GM23338 (cell line): Measurements from ENCODE around the gene CYP51A1. TPM values are rescaled to one million over a fixed set of nuclear protein-coding genes. Genes with fewer than 3 reads are reported as not detected.

Experiments
- ATAC-seq: fragments of 200-7000 bp; cut with Tn5 transposase; 3 replicates; pipeline ENCODE4 v1.9.1; 2020
- DNase-seq: peaks from one replicate; pipeline ENCODE4 v3.0.0-alpha.2; 2015; ENCODE audit warnings: low spot score
- H2AFZ ChIP-seq: fragments of 200-600 bp; sonication (generic); 2 replicates; pipeline ENCODE4 v1.8.0; 2016; ENCODE audit warnings: antibody characterized with exemption, mild to moderate bottlenecking, moderate library complexity
- H3F3A ChIP-seq: fragments of 200-600 bp; sonication (generic); replicated peaks from 2 replicates; pipeline ENCODE4 v1.8.0; 2017; ENCODE audit warnings: antibody characterized with exemption, mixed run types, low read depth
- H3K27ac ChIP-seq: fragments of 200-600 bp; sonication (generic); 2 replicates; pipeline ENCODE4 v1.6.1; 2016; ENCODE audit warnings: low read depth
- H3K27me3 ChIP-seq: fragments of 200-600 bp; sonication (generic); 2 replicates; pipeline ENCODE4 v1.8.0; 2016; ENCODE audit warnings: mild to moderate bottlenecking, mixed run types, moderate library complexity; ENCODE audit not compliant: insufficient read depth
- H3K36me3 ChIP-seq: fragments of 200-600 bp; sonication (generic); 2 replicates; pipeline ENCODE4 v1.8.0; 2016; ENCODE audit warnings: mild to moderate bottlenecking; ENCODE audit not compliant: insufficient read depth
- H3K4me1 ChIP-seq: fragments of 200-600 bp; sonication (generic); 2 replicates; pipeline ENCODE4 v1.8.0; 2016; ENCODE audit warnings: mild to moderate bottlenecking, moderate library complexity; ENCODE audit not compliant: insufficient read depth
- H3K4me2 ChIP-seq: fragments of 200-600 bp; sonication (generic); 2 replicates; pipeline ENCODE4 v1.7.1; 2017; ENCODE audit warnings: mixed run types
- H3K4me3 ChIP-seq: fragments of 200-600 bp; sonication (generic); 2 replicates; pipeline ENCODE4 v1.6.1; 2016; ENCODE audit warnings: mixed run types
- H3K79me2 ChIP-seq: fragments of 200-600 bp; sonication (generic); replicated peaks from 2 replicates; pipeline ENCODE4 v1.8.0; 2017; ENCODE audit warnings: mild to moderate bottlenecking; ENCODE audit not compliant: insufficient read depth
- H3K9me2 ChIP-seq: fragments of 200-600 bp; sonication (generic); 2 replicates; pipeline ENCODE4 v1.8.0; 2017; ENCODE audit not compliant: insufficient read depth
- H4K20me1 ChIP-seq: fragments of 200-600 bp; sonication (generic); replicated peaks from 2 replicates; pipeline ENCODE4 v1.8.0; 2017; ENCODE audit warnings: mild to moderate bottlenecking; ENCODE audit not compliant: insufficient read depth
- H3K27ac Mint-ChIP-seq: 2 replicates; pipeline ENCODE4 v1.8.0; 2020; ENCODE audit warnings: inconsistent platforms, mild to moderate bottlenecking, moderate library complexity, mixed read lengths
- H3K27me3 Mint-ChIP-seq: 3 replicates; pipeline ENCODE4 v1.8.0; 2022; ENCODE audit warnings: low read depth, mild to moderate bottlenecking, moderate library complexity, mixed read lengths, inconsistent platforms; ENCODE audit not compliant: insufficient read depth, poor library complexity
- H3K36me3 Mint-ChIP-seq: 3 replicates; pipeline ENCODE4 v1.8.0; 2021; ENCODE audit warnings: low read depth, mild to moderate bottlenecking, inconsistent platforms, moderate library complexity, mixed read lengths
- H3K4me1 Mint-ChIP-seq: 3 replicates; pipeline ENCODE4 v1.8.0; 2020; ENCODE audit warnings: mild to moderate bottlenecking, inconsistent platforms, mixed read lengths
- H3K4me3 Mint-ChIP-seq: 3 replicates; pipeline ENCODE4 v1.8.0; 2021; ENCODE audit warnings: moderate library complexity, mild to moderate bottlenecking, inconsistent platforms, mixed read lengths
- H3K9me3 Mint-ChIP-seq: 3 replicates; pipeline ENCODE4 v1.8.0; 2020; ENCODE audit warnings: moderate library complexity, mild to moderate bottlenecking, inconsistent platforms, mixed read lengths
- CREB1 ChIP-seq: fragments of 250-450 bp; sonication (Bioruptor Pico); IDR thresholded peaks from 2 replicates; pipeline ENCODE4 v1.5.0; 2020; ENCODE audit warnings: low read depth, mild to moderate bottlenecking, moderate library complexity
- CTCF ChIP-seq, 2 experiments: fragments of 200-600 bp in 1 of 2; sonication (generic) in 1 of 2; conservative IDR thresholded peaks; 2 replicates each; pipeline versions ENCODE4 v1.5.1 to v1.6.1; 2016 to 2017; ENCODE audit warnings: antibody characterized with exemption in 2 of 2, low read depth in 2 of 2, mild to moderate bottlenecking in 2 of 2, moderate library complexity in 1 of 2
- ETS1 ChIP-seq: IDR thresholded peaks from 2 replicates; pipeline ENCODE4 v1.6.1; 2016; ENCODE audit warnings: antibody characterized with exemption
- EZH2 ChIP-seq: fragments of 200-600 bp; sonication (generic); IDR thresholded peaks from one replicate; pipeline ENCODE4 v1.8.0; 2017; ENCODE audit warnings: antibody characterized with exemption, mild to moderate bottlenecking, low read depth; ENCODE audit not compliant: unreplicated experiment
- EZH2phosphoT487 ChIP-seq: fragments of 200-600 bp; sonication (generic); IDR thresholded peaks from one replicate; pipeline ENCODE4 v1.8.1; 2018; ENCODE audit warnings: antibody characterized with exemption; ENCODE audit not compliant: unreplicated experiment
- JUNB ChIP-seq: IDR thresholded peaks from one replicate; pipeline ENCODE4 v1.6.1; 2016; ENCODE audit warnings: antibody characterized with exemption; ENCODE audit not compliant: unreplicated experiment
- NANOG ChIP-seq: IDR thresholded peaks from 2 replicates; pipeline ENCODE4 v1.6.1; 2016; ENCODE audit warnings: antibody characterized with exemption, borderline replicate concordance
- POLR2AphosphoS5 ChIP-seq: IDR thresholded peaks from 2 replicates; pipeline ENCODE4 v1.6.1; 2016; ENCODE audit warnings: antibody characterized with exemption, low read depth
- STAT1 ChIP-seq: IDR thresholded peaks from one replicate; pipeline ENCODE4 v1.6.1; 2016; ENCODE audit warnings: antibody characterized with exemption; ENCODE audit not compliant: unreplicated experiment
- ZNF114 ChIP-seq: fragments of 250-450 bp; sonication (Bioruptor Pico); IDR thresholded peaks from 2 replicates; pipeline ENCODE4 v1.5.0; 2020; ENCODE audit warnings: mild to moderate bottlenecking, moderate library complexity
- ZNF331 ChIP-seq: fragments of 250-450 bp; sonication (Bioruptor Pico); IDR thresholded peaks from 2 replicates; pipeline ENCODE4 v1.5.0; 2020; ENCODE audit warnings: low read depth, mild to moderate bottlenecking, moderate library complexity
- ZNF462 ChIP-seq: fragments of 250-450 bp; sonication (Bioruptor Pico); IDR thresholded peaks from 2 replicates; pipeline ENCODE4 v1.5.0; 2020; ENCODE audit warnings: mild to moderate bottlenecking, moderate library complexity
- polyA plus RNA-seq: library from polyadenylated mRNA; unstranded; fragments of >200 nt; fragmentation: Nextera tagmentation; extraction: Ambion mirVana; gene quantifications from 2 replicates; pipeline ENCODE4 v1.2.1, GENCODE V29; 2016
- total RNA-seq: library from RNA; depleted of rRNA; stranded (reverse); fragments of >200 nt; shearing (Covaris generic); gene quantifications from 2 replicates; pipeline ENCODE4 v1.2.3, GENCODE V29; 2014
- TF ChIP-seq, protein P1 (sequence below): IDR thresholded peaks from one replicate; pipeline ENCODE4 v1.6.1; 2018; ENCODE audit warnings: antibody characterized with exemption; ENCODE audit not compliant: unreplicated experiment

CYP51A1 gene
- total and polyA plus RNA-seq, 2 experiments from 2014 or later: 65.6 to 163 TPM

DNA sequence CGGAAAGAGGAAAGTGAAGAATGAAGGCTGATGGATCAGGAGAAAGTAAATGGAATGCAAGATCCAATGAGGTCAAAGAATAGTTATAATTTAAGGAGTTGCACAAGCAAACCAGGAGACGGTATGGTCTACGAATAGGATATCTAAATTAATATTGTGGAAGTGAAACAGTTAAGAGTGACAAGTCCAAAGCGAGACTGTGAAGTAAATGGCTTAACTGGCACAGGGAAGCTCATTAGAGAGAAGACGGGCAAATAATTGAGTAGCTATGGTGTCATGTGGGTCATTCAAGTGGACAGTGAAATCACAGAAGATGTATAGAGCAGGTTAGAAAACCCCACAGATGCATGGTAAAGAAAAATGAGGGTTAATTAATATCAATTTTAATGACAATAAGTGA lies 3.2 kb downstream of the CYP51A1 start:
- H3K27ac ChIP-seq: no peak overlapping the region
- H3K9me2 ChIP-seq: no peaks in the 10 kb centered on the region
- Mint-ChIP-seq H3K27me3 (peaks cover 8% of the 10 kb centered on the region), H3K4me3 (no peak overlapping the region), H3K4me1 (peaks cover 14% of the 10 kb centered on the region; the same call in 2 of the 3 replicates), H3K9me3 (no peaks in the 10 kb centered on the region; the same call in 2 of the 3 replicates), H3K36me3 (peaks cover 50% of the 10 kb centered on the region), H3K27ac (no peak overlapping the region)
- H3K79me2 ChIP-seq: peaks cover 76% of the 10 kb centered on the region
- H3K4me3 ChIP-seq: no peak overlapping the region; the same call in 1 of the 2 replicates
- H3K36me3 ChIP-seq: peaks cover 48% of the 10 kb centered on the region
- H2AFZ ChIP-seq: no peak overlapping the region
- ATAC-seq (no peak), DNase-seq (no peak)
- peaks cover 40% of the 10 kb centered on the region for H4K20me1 ChIP-seq
- no peak for TF ChIP-seq JUNB
- no peak for TF ChIP-seq NANOG
- TF ChIP-seq, protein P1, sequence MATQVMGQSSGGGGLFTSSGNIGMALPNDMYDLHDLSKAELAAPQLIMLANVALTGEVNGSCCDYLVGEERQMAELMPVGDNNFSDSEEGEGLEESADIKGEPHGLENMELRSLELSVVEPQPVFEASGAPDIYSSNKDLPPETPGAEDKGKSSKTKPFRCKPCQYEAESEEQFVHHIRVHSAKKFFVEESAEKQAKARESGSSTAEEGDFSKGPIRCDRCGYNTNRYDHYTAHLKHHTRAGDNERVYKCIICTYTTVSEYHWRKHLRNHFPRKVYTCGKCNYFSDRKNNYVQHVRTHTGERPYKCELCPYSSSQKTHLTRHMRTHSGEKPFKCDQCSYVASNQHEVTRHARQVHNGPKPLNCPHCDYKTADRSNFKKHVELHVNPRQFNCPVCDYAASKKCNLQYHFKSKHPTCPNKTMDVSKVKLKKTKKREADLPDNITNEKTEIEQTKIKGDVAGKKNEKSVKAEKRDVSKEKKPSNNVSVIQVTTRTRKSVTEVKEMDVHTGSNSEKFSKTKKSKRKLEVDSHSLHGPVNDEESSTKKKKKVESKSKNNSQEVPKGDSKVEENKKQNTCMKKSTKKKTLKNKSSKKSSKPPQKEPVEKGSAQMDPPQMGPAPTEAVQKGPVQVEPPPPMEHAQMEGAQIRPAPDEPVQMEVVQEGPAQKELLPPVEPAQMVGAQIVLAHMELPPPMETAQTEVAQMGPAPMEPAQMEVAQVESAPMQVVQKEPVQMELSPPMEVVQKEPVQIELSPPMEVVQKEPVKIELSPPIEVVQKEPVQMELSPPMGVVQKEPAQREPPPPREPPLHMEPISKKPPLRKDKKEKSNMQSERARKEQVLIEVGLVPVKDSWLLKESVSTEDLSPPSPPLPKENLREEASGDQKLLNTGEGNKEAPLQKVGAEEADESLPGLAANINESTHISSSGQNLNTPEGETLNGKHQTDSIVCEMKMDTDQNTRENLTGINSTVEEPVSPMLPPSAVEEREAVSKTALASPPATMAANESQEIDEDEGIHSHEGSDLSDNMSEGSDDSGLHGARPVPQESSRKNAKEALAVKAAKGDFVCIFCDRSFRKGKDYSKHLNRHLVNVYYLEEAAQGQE: no peak
- no peak for TF ChIP-seq EZH2phosphoT487
- no peak for TF ChIP-seq CREB1 (CRISPR knock-in tag)
- TF ChIP-seq ZNF462 (CRISPR knock-in tag): no peak
- no peak for TF ChIP-seq POLR2AphosphoS5
- TF ChIP-seq ETS1: no peak
- TF ChIP-seq ZNF331 (CRISPR knock-in tag): no peak
- TF ChIP-seq EZH2: no peak
- no peak for TF ChIP-seq CTCF (conservative IDR thresholded peaks at IDR 0.05; ENCODE audit: low read depth in 2 of 2)
- TF ChIP-seq ZNF114 (CRISPR knock-in tag): no peak
- TF ChIP-seq STAT1: no peak
- H3K4me2 ChIP-seq: no peak overlapping the region
- H3K4me1 ChIP-seq: peaks cover 24% of the 10 kb centered on the region
- no peaks in the 10 kb centered on the region for H3K27me3 ChIP-seq
- no peaks in the 10 kb centered on the region for H3F3A ChIP-seq
